ENCODE data around the gene TECPR1.
"Not testable (repeated sequence)": the region's sequence is repeated elsewhere in the genome, so short reads cannot be mapped to it uniquely, and the experiment has no call there.

Gene TECPR1

GRCh38 chr7:98225913-98226614 is 26.0 kb downstream of the TECPR1 start:
- no peak overlapping the region for H3K4me3 ChIP-seq (ENCODE audit: low read length)
- no peak for DNase-seq (ENCODE audit: low read depth)
- TF ChIP-seq CTCF (conservative IDR thresholded peaks at IDR 0.05; ENCODE audit: low read depth, low read length), result no peak

GRCh38 chr7:98224701-98225181 is 27.3 kb downstream of the TECPR1 start:
- no peak for DNase-seq (ENCODE audit: low read depth)
- no peak overlapping the region for H3K4me3 ChIP-seq (ENCODE audit: low read length)
- no peak for TF ChIP-seq CTCF (conservative IDR thresholded peaks at IDR 0.05; ENCODE audit: low read depth, low read length)

- no peak for TF ChIP-seq CTCF (conservative IDR thresholded peaks at IDR 0.05; ENCODE audit: low read depth, low read length)
- H3K4me3 ChIP-seq (ENCODE audit: low read length), result no peak overlapping the region
- no peak for DNase-seq (ENCODE audit: low read depth)
These were observed 27.9 kb downstream of the TECPR1 start for GRCh38 chr7:98223898-98224700.

- no peak overlapping the region for H3K4me3 ChIP-seq (ENCODE audit: low read length)
- TF ChIP-seq CTCF (conservative IDR thresholded peaks at IDR 0.05; ENCODE audit: low read depth, low read length), result no peak
- no peak for DNase-seq (ENCODE audit: low read depth)
These were observed 28.6 kb downstream of the TECPR1 start for GRCh38 chr7:98223351-98223897.

GRCh38 chr7:98222533-98223195 is 29.4 kb downstream of the TECPR1 start:
- no peak overlapping the region for H3K4me3 ChIP-seq (ENCODE audit: low read length)
- no peak for TF ChIP-seq CTCF (conservative IDR thresholded peaks at IDR 0.05; ENCODE audit: low read depth, low read length)
- DNase-seq (ENCODE audit: low read depth), result no peak

GRCh38 chr7:98221611-98222532 is 30.2 kb downstream of the TECPR1 start:
- no peak overlapping the region for H3K4me3 ChIP-seq (ENCODE audit: low read length)
- DNase-seq (ENCODE audit: low read depth), result no peak
- TF ChIP-seq CTCF (conservative IDR thresholded peaks at IDR 0.05; ENCODE audit: low read depth, low read length), result no peak

GRCh38 chr7:98219382-98219781 is 32.6 kb downstream of the TECPR1 start:
- DNase-seq (ENCODE audit: low read depth); H3K4me3 ChIP-seq (ENCODE audit: low read length): not testable (repeated sequence)

Data from retinal pigment epithelial cell (primary cell).